CD4-positive, CD25-positive, alpha-beta regulatory T cell (primary cell): ENCODE results near the gene MORN4. TPM values are rescaled to one million over a fixed set of nuclear protein-coding genes. Genes with fewer than 3 reads are reported as not detected.
A peak's percentile ranks its signal among the peaks of the same experiment; 100 is the strongest.

Experiments used
- ATAC-seq, 2 donors: fragments of 150-1000 bp; cut with Tn5 transposase; one replicate each; pipeline ENCODE4 v1.10.0; 2021; ENCODE audit warnings: low read depth in 2 of 2, moderate number of reproducible peaks in 2 of 2, moderate library complexity in 1 of 2
- DNase-seq, 3 donors: peaks; one replicate each; pipeline versions ENCODE4 v3.0.0 to v3.0.0-alpha.2; 2012 to 2022; ENCODE audit warnings: mixed read lengths in 1 of 3
- H3K27ac ChIP-seq: one replicate; pipeline ENCODE4 v1.7.0; 2013; ENCODE audit warnings: mild to moderate bottlenecking, low read length; ENCODE audit not compliant: insufficient read depth, poor library complexity, severe bottlenecking
- H3K27me3 ChIP-seq: one replicate; pipeline ENCODE4 v1.7.0; 2013; ENCODE audit warnings: low read length; ENCODE audit not compliant: control insufficient read depth, insufficient read depth
- H3K36me3 ChIP-seq: one replicate; pipeline ENCODE4 v1.7.0; 2013; ENCODE audit warnings: mild to moderate bottlenecking, low read length, moderate library complexity; ENCODE audit not compliant: control insufficient read depth, insufficient read depth
- H3K4me1 ChIP-seq: 2 replicates; pipeline ENCODE4 v1.7.0; 2013; ENCODE audit warnings: mild to moderate bottlenecking, low read length; ENCODE audit not compliant: insufficient read depth, control insufficient read depth, poor library complexity, severe bottlenecking
- H3K4me3 ChIP-seq: one replicate; pipeline ENCODE4 v1.7.0; 2013; ENCODE audit warnings: low read depth, mild to moderate bottlenecking, low read length, moderate library complexity
- H3K9me3 ChIP-seq, 2 experiments: 1 replicate in 1 of 2; 2 replicates in 1 of 2; pipeline ENCODE4 v1.7.0; 2013; ENCODE audit warnings: low read length in 2 of 2, mild to moderate bottlenecking in 1 of 2, moderate library complexity in 1 of 2; ENCODE audit not compliant: control insufficient read depth in 2 of 2
- H3K27ac Mint-ChIP-seq, 3 donors: one replicate each; pipeline ENCODE4 v1.8.0; 2020 to 2022; ENCODE audit warnings: mild to moderate bottlenecking in 3 of 3, mixed read lengths in 3 of 3, moderate library complexity in 2 of 3
- H3K27me3 Mint-ChIP-seq: one replicate; pipeline ENCODE4 v1.8.0; 2022; ENCODE audit warnings: mild to moderate bottlenecking, mixed read lengths
- H3K36me3 Mint-ChIP-seq: one replicate; pipeline ENCODE4 v1.8.0; 2020; ENCODE audit warnings: mixed read lengths
- H3K4me1 Mint-ChIP-seq, 4 donors: one replicate each; pipeline ENCODE4 v1.8.0; 2020 to 2022; ENCODE audit warnings: mixed read lengths in 4 of 4, mild to moderate bottlenecking in 1 of 4
- H3K4me3 Mint-ChIP-seq, 4 donors: one replicate each; pipeline ENCODE4 v1.8.0; 2020 to 2022; ENCODE audit warnings: mild to moderate bottlenecking in 4 of 4, mixed read lengths in 4 of 4, moderate library complexity in 3 of 4
- H3K9me3 Mint-ChIP-seq, 7 donors: one replicate each; pipeline ENCODE4 v1.8.0; 2020 to 2022; ENCODE audit warnings: mixed read lengths in 7 of 7, mild to moderate bottlenecking in 3 of 7, moderate library complexity in 2 of 7
- polyA plus RNA-seq, 4 donors: library from polyadenylated mRNA; unstranded; fragments of 300-500 nt; fragmentation: Illumina TruSeq; gene quantifications; one replicate each; pipeline ENCODE4 v1.2.3, GENCODE V29; 2021
- total RNA-seq: library from RNA; stranded (reverse); gene quantifications from one replicate; pipeline ENCODE4 v1.2.3, GENCODE V29; 2022

The MORN4 gene
- total and polyA plus RNA-seq, 5 donors from 2014 or later = 0.44 to 3.1 (median 1.5) TPM

DNA sequence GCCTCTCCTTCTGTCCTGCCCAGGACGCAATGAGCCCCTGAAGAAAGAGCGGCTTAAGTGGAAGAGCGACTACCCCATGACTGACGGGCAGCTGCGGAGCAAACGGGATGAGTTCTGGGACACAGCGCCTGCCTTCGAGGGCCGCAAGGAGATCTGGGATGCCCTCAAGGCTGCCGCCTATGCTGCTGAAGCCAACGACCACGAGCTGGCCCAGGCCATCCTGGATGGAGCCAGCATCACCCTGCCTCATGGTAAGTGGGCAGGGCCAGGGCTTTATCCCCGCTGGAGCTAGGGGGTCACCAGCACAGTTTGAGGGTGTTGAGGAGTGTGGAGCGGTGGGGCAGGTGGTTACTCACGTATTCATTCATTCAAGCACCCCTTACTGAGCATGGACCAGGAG lies 65.4 kb downstream of the MORN4 start:
- no peak for ATAC-seq
- H3K4me1 ChIP-seq = no peaks in the 10 kb centered on the region
- Mint-ChIP-seq H3K27me3 (no peaks in the 10 kb centered on the region), H3K36me3 (peaks cover 3% of the 10 kb centered on the region), H3K9me3 (peaks cover 0 to 1% (median 0%) of the 10 kb centered on the region in 7 donors), H3K4me1 (no peaks in the 10 kb centered on the region), H3K27ac (no peak overlapping the region), H3K4me3 (no peak overlapping the region)
- no peaks in the 10 kb centered on the region for H3K9me3 ChIP-seq
- H3K36me3 ChIP-seq = no peaks in the 10 kb centered on the region
- no peak for DNase-seq
- no peak overlapping the region for H3K27ac ChIP-seq
- H3K27me3 ChIP-seq = no peaks in the 10 kb centered on the region
- H3K4me3 ChIP-seq = no peak overlapping the region

DNA sequence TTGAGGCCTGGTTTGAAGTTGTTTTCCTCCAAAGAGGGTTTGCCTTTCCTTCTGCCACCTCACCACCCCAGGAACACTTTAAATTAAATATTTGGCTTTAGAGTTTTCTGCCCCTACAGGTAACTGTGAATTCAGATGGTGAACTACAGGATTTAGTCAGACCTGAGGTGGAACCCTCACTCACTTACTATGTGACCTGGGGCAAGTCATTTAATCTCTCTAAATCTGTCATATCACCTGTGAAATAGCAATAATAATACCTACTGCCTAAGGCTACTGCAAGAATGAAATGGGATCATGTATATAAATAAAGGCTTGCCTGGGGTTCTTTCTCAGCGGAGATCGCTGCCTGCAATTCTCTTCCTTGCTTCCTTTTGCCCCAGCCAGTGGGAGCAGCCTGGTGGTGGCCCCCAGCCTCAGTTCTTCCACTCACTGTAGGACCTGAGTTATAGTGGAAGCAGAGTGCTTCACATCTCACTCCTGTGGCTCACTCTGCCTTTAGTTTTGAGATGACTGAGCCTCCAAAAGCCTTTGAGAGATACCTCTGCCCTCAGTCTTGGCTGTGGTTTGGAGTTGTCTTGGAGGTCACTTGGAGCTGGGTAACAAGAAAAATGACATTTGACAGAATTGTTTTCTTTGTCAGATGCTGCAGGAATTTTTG lies 66.8 kb downstream of the MORN4 start:
- Mint-ChIP-seq H3K36me3 (peaks cover 3% of the 10 kb centered on the region), H3K27ac (peak overlapping the region in 1 of 3 donors; percentile 31), H3K4me1 (no peaks in the 10 kb centered on the region), H3K4me3 (no peak overlapping the region), H3K27me3 (no peaks in the 10 kb centered on the region), H3K9me3 (peaks cover 0 to 1% (median 0%) of the 10 kb centered on the region in 7 donors)
- DNase-seq (no peak), ATAC-seq (no peak)
- Histone ChIP-seq H3K27me3 (no peaks in the 10 kb centered on the region), H3K4me1 (no peaks in the 10 kb centered on the region), H3K27ac (no peak overlapping the region), H3K36me3 (no peaks in the 10 kb centered on the region), H3K9me3 (no peaks in the 10 kb centered on the region), H3K4me3 (no peak overlapping the region)

DNA sequence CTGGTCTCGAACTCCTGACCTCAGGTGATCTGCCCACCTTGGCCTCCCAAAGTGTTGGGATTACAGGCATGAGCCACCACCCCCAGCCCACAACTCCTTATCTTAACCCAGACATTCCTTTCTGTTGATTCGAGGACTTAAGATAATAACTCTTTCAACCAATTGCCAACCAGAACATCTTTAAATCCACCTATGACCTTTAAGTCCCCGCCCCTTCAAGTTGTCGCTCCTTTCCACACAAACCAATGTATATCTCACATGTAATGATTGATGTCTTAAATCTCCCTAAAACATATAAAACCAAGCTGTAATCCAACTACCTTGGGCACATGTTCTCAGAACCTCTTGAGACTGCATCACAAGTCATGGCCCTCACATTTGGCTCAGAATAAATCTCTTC lies 68.5 kb downstream of the MORN4 start:
- no peaks in the 10 kb centered on the region for H3K27me3 ChIP-seq

More for the DNA sequence above, 68.5 kb downstream of the MORN4 start:
- DNase-seq = no peak
- ATAC-seq = no peak
- Histone ChIP-seq H3K36me3 (no peaks in the 10 kb centered on the region), H3K4me3 (no peak overlapping the region), H3K4me1 (no peaks in the 10 kb centered on the region), H3K9me3 (no peaks in the 10 kb centered on the region), H3K27ac (no peak overlapping the region)
- Mint-ChIP-seq H3K36me3 (peaks cover 3% of the 10 kb centered on the region), H3K4me1 (no peaks in the 10 kb centered on the region), H3K27me3 (no peaks in the 10 kb centered on the region), H3K4me3 (no peak overlapping the region), H3K27ac (no peak overlapping the region), H3K9me3 (peaks cover 0 to 1% (median 0%) of the 10 kb centered on the region in 7 donors)

Other genes starting within 250 kb of the MORN4 start
- gene RRP12, start 232.2 kb downstream of the MORN4 start, total RNA-seq = 82.0 TPM
- 1 to 10 TPM; 5.1 to 9.1 (median 7.3) TPM for gene RRP12, start 232.2 kb downstream of the MORN4 start, polyA plus RNA-seq
- 98.8 TPM for gene PGAM1, start 207.3 kb downstream of the MORN4 start, total RNA-seq
- 100 to 1,000 TPM; 253 to 375 (median 298) TPM for gene PGAM1, start 207.3 kb downstream of the MORN4 start, polyA plus RNA-seq
- gene EXOSC1, start 187.5 kb downstream of the MORN4 start, total RNA-seq = 42.2 TPM
- gene EXOSC1, start 187.5 kb downstream of the MORN4 start, polyA plus RNA-seq = 100 to 1,000 TPM in 2 of 4 donors, 10 to 100 TPM in 2; 97.5 to 105 (median 101) TPM
- gene ZDHHC16, start 187.3 kb downstream of the MORN4 start, total RNA-seq = 17.1 TPM
- 10 to 100 TPM; 25.3 to 36.4 (median 28.5) TPM for gene ZDHHC16, start 187.3 kb downstream of the MORN4 start, polyA plus RNA-seq
- gene MMS19, start 135.1 kb downstream of the MORN4 start, total RNA-seq = 59.6 TPM
- gene MMS19, start 135.1 kb downstream of the MORN4 start, polyA plus RNA-seq = 10 to 100 TPM; 26.7 to 44.5 (median 34.8) TPM
- gene UBTD1, start 134.6 kb downstream of the MORN4 start, total RNA-seq = 1.4 TPM
- 1 to 10 TPM in 3 of 4 donors, under 1 TPM in 1; 0.22 to 2.2 (median 2.0) TPM for gene UBTD1, start 134.6 kb downstream of the MORN4 start, polyA plus RNA-seq
- not detected for gene ANKRD2, start 60.7 kb downstream of the MORN4 start, total RNA-seq
- not detected for gene ANKRD2, start 60.7 kb downstream of the MORN4 start, polyA plus RNA-seq
- gene HOGA1, start 49.1 kb downstream of the MORN4 start, total RNA-seq = not detected
- gene HOGA1, start 49.1 kb downstream of the MORN4 start, polyA plus RNA-seq = not detected
- gene C10orf62, start 43.8 kb downstream of the MORN4 start, total RNA-seq = not detected
- not detected for gene C10orf62, start 43.8 kb downstream of the MORN4 start, polyA plus RNA-seq
- 28.3 TPM for gene PI4K2A, start 7.2 kb upstream of the MORN4 start, total RNA-seq
- gene PI4K2A, start 7.2 kb upstream of the MORN4 start, polyA plus RNA-seq = 10 to 100 TPM in 2 of 4 donors, 1 to 10 TPM in 2; 7.9 to 11.7 (median 9.7) TPM
- gene AVPI1, start 53.7 kb upstream of the MORN4 start, total RNA-seq = 11.1 TPM
- gene AVPI1, start 53.7 kb upstream of the MORN4 start, polyA plus RNA-seq = 1 to 10 TPM; 1.9 to 3.2 (median 2.9) TPM
- 0.62 TPM for gene MARVELD1, start 80.2 kb upstream of the MORN4 start, total RNA-seq
- not detected for gene MARVELD1, start 80.2 kb upstream of the MORN4 start, polyA plus RNA-seq
- gene ZFYVE27, start 103.6 kb upstream of the MORN4 start, total RNA-seq = 86.9 TPM
- gene ZFYVE27, start 103.6 kb upstream of the MORN4 start, polyA plus RNA-seq = 10 to 100 TPM; 22.4 to 46.4 (median 42.6) TPM
- gene SFRP5, start 138.5 kb upstream of the MORN4 start, total RNA-seq = not detected
- gene SFRP5, start 138.5 kb upstream of the MORN4 start, polyA plus RNA-seq = under 1 TPM in 3 of 4 donors, not detected in 1; 0.34 to 0.93 (median 0.43) TPM
- 14.1 TPM for gene GOLGA7B, start 216.3 kb upstream of the MORN4 start, total RNA-seq
- 1 to 10 TPM in 3 of 4 donors, under 1 TPM in 1; 0.84 to 1.3 (median 1.3) TPM for gene GOLGA7B, start 216.3 kb upstream of the MORN4 start, polyA plus RNA-seq